ENCODE measurements around the gene HOMER1.

DNA sequence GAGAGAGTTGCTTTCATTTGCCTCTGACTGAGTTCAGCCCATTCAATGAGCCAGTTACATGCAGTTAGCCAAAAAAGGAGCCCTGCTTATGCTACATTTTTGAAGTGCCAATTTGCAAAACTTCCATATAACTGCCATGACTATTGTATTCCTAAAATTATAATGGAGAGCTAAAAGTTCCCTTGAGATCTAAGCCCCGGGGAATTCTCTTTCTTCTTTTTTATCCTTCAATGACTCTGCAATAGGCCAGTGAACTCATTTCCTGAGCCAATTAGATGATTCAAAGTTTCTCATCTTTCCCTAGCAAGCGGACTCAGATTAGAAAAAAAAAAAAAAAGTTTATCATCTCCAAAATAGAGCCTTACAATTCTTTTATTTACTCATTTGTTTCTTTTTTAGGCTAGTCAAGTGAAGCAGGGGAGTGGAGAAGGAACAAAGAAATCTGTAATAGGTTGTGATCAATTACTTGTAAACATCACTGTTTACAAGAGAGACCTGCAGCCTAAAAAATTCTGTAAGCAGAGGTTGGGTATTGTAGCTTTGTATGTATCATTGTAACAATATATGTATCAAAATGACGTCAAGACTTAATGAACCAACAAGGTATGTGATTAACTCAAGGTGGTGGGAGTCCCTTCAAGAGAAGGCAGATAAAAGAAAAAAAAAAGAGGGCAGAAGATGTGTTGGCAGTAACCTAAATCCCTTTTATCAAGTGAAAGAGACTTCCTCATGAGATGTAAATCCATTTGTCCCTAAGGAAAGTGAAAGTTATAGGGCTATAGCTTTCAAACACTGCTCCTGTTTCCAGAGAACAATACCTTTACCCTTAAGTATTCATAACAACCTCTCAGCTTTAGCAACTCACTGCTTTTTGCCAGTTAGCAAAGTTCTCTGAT is 48.7 kb upstream of the HOMER1 start:
- TF ChIP-seq, protein P1, sequence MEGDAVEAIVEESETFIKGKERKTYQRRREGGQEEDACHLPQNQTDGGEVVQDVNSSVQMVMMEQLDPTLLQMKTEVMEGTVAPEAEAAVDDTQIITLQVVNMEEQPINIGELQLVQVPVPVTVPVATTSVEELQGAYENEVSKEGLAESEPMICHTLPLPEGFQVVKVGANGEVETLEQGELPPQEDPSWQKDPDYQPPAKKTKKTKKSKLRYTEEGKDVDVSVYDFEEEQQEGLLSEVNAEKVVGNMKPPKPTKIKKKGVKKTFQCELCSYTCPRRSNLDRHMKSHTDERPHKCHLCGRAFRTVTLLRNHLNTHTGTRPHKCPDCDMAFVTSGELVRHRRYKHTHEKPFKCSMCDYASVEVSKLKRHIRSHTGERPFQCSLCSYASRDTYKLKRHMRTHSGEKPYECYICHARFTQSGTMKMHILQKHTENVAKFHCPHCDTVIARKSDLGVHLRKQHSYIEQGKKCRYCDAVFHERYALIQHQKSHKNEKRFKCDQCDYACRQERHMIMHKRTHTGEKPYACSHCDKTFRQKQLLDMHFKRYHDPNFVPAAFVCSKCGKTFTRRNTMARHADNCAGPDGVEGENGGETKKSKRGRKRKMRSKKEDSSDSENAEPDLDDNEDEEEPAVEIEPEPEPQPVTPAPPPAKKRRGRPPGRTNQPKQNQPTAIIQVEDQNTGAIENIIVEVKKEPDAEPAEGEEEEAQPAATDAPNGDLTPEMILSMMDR (IDR thresholded peaks at IDR 0.05; ENCODE audit: low read depth, low read length, poor library complexity, severe bottlenecking), result no peak
- TF ChIP-seq EZH2phosphoT487 (IDR thresholded peaks at IDR 0.05; ENCODE audit: borderline replicate concordance, low read length), result no peak
